GM19193 (cell line): ENCODE results near the gene RBM47.

ENCODE experiments used
- POLR2A ChIP-seq: IDR thresholded peaks from 4 replicates; pipeline ENCODE4 v1.6.1; 2011; ENCODE audit not compliant: insufficient read depth, insufficient read length; ENCODE audit errors: extremely low read depth

RBM47 gene

GRCh38 chr4:40511036-40511614 lies 118.5 kb downstream of the RBM47 start:
- TF ChIP-seq POLR2A: no peak

- no peak for TF ChIP-seq POLR2A
Observed at GRCh38 chr4:40507977-40508376, 121.7 kb downstream of the RBM47 start.

- no peak for TF ChIP-seq POLR2A
Observed at GRCh38 chr4:40506492-40506891, 123.2 kb downstream of the RBM47 start.

- no peak for TF ChIP-seq POLR2A
Observed at GRCh38 chr4:40506066-40506465, 123.6 kb downstream of the RBM47 start.

GRCh38 chr4:40502934-40503333 lies 126.7 kb downstream of the RBM47 start:
- TF ChIP-seq POLR2A: no peak

GRCh38 chr4:40502220-40502619 lies 127.4 kb downstream of the RBM47 start:
- no peak for TF ChIP-seq POLR2A

- TF ChIP-seq POLR2A: no peak
Observed at GRCh38 chr4:40500781-40501180, 128.9 kb downstream of the RBM47 start.

GRCh38 chr4:40493160-40493559 lies 136.5 kb downstream of the RBM47 start:
- TF ChIP-seq POLR2A: no peak

GRCh38 chr4:40492691-40493090 lies 137.0 kb downstream of the RBM47 start:
- no peak for TF ChIP-seq POLR2A

- no peak for TF ChIP-seq POLR2A
Observed at GRCh38 chr4:40490481-40490880, 139.2 kb downstream of the RBM47 start.

GRCh38 chr4:40489961-40490360 lies 139.7 kb downstream of the RBM47 start:
- no peak for TF ChIP-seq POLR2A

- TF ChIP-seq POLR2A: no peak
Observed at GRCh38 chr4:40486534-40486933, 143.1 kb downstream of the RBM47 start.

GRCh38 chr4:40484346-40485090 lies 145.1 kb downstream of the RBM47 start:
- TF ChIP-seq POLR2A: no peak

- no peak for TF ChIP-seq POLR2A
Observed at GRCh38 chr4:40482985-40483647, 146.5 kb downstream of the RBM47 start.

- no peak for TF ChIP-seq POLR2A
Observed at GRCh38 chr4:40481977-40482376, 147.7 kb downstream of the RBM47 start.

- no peak for TF ChIP-seq POLR2A
Observed at GRCh38 chr4:40480291-40480690, 149.4 kb downstream of the RBM47 start.
